DMS114 treated with DMSO at 0.1 percent for 48 hours (cell line): ENCODE data around the gene L3MBTL2.

ENCODE experiments used
- DNase-seq: peaks from one replicate; lab custom pipeline; 2025; ENCODE audit not compliant: unreplicated experiment; lab: John Stamatoyannopoulos, UW

Gene L3MBTL2

GRCh38 chr22:41264408-41264941 lies 59.4 kb downstream of the L3MBTL2 start:
- DNase-seq: no peak

GRCh38 chr22:41267958-41268357 lies 62.8 kb downstream of the L3MBTL2 start:
- no peak for DNase-seq

- no peak for DNase-seq
Observed at GRCh38 chr22:41271787-41272186, 66.7 kb downstream of the L3MBTL2 start.

- no peak for DNase-seq
Observed at GRCh38 chr22:41273128-41273527, 68.0 kb downstream of the L3MBTL2 start.

GRCh38 chr22:41274856-41275255 lies 69.7 kb downstream of the L3MBTL2 start:
- DNase-seq: no peak

- no peak for DNase-seq
Observed at GRCh38 chr22:41280065-41280464, 75.0 kb downstream of the L3MBTL2 start.

- no peak for DNase-seq
Observed at GRCh38 chr22:41280854-41281253, 75.7 kb downstream of the L3MBTL2 start.
